Activated CD8-positive, alpha-beta T cell treated with anti-CD3 and anti-CD28 coated beads, Interleukin-2, amount 10 ng/mL, durations not matched to agents 7 days and 5 days (primary cell): ENCODE data around the gene TTC33. TPM values are rescaled to one million over a fixed set of nuclear protein-coding genes. Genes with fewer than 3 reads are reported as not detected.

Experiments
- ATAC-seq: fragments of 150-1000 bp; cut with Tn5 transposase; one replicate; pipeline ENCODE4 v1.10.0; 2021; ENCODE audit warnings: moderate library complexity
- CTCF ChIA-PET: fragments of 350-600 bp; sonication (Branson Sonifier 250); formaldehyde crosslinking; loops from one replicate; lab custom pipeline; 2021; ENCODE audit warnings: antibody characterized with exemption; lab: Charles Lee
- POLR2A ChIA-PET: fragments of 350-600 bp; sonication (Branson Sonifier 250); formaldehyde crosslinking; loops from one replicate; lab custom pipeline; 2021; ENCODE audit warnings: antibody characterized with exemption; lab: Charles Lee
- DNase-seq: peaks from one replicate; pipeline ENCODE4 v3.0.0-alpha.2; 2020
- H3K27ac Mint-ChIP-seq: one replicate; pipeline ENCODE4 v1.8.0; 2021; ENCODE audit warnings: mild to moderate bottlenecking, mixed read lengths
- H3K27me3 Mint-ChIP-seq: one replicate; pipeline ENCODE4 v1.8.0; 2021; ENCODE audit warnings: low read depth, mixed read lengths
- H3K36me3 Mint-ChIP-seq: one replicate; pipeline ENCODE4 v1.8.0; 2021; ENCODE audit warnings: low read depth, mixed read lengths
- H3K4me1 Mint-ChIP-seq: one replicate; pipeline ENCODE4 v1.8.0; 2021; ENCODE audit warnings: low read depth, mixed read lengths
- H3K4me3 Mint-ChIP-seq: one replicate; pipeline ENCODE4 v1.8.0; 2021; ENCODE audit warnings: mild to moderate bottlenecking, mixed read lengths
- H3K9me3 Mint-ChIP-seq: one replicate; pipeline ENCODE4 v1.8.0; 2022; ENCODE audit warnings: mixed read lengths; ENCODE audit not compliant: insufficient read depth
- total RNA-seq, 2 experiments: library from RNA; stranded (reverse); gene quantifications; one replicate each; pipeline ENCODE4 v1.2.3, GENCODE V29; 2021

The TTC33 gene
- total RNA-seq, 2 experiments from 2014 or later, result 13.4 to 14.0 TPM

DNA sequence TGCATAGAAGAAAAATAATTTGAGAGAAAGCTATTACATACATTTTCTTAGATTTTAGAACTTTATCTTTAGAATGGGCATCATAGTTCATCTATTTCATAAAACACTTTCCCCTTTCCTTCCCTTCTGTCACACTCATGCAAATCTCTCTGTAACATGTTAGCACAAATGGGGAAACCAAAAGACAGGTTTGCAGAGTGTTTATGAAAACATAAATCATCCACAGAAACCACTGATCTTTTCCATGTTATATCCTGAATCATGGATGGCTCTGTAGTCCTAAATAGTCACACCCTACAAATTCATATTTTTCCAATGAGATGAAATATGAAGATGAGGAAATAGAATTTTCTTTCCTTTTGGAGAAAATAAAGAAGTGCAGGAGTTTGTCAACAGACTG lies 198.9 kb downstream of the TTC33 start:
- no peak for ATAC-seq
- Mint-ChIP-seq H3K4me3 (no peak overlapping the region), H3K27ac (no peak overlapping the region), H3K4me1 (no peaks in the 10 kb centered on the region), H3K27me3 (no peaks in the 10 kb centered on the region), H3K36me3 (peaks cover 5% of the 10 kb centered on the region), H3K9me3 (no peaks in the 10 kb centered on the region)
- ChIA-PET CTCF (no interaction called here), POLR2A (no interaction called here)
- no peak for DNase-seq

DNA sequence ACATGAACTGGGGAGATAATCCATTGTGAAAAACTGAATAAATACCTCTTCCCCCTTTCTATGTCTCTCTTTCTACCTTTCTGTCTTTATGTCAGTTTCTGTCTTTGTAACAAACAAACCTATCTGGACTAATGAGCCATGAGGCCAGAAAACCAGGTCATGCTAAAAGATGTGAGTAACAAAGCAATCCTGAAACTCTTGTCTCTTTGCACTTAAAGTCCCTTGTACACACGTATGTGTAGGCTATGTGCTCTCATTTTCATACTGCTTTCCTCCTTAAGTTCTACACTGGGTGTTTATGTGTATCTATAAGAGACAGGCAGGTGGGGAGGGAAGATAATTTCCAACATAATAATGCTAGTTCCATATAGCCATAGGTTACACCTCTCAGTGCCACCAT lies 199.9 kb downstream of the TTC33 start:
- ATAC-seq (no peak), DNase-seq (no peak)
- Mint-ChIP-seq H3K9me3 (no peaks in the 10 kb centered on the region), H3K27me3 (no peaks in the 10 kb centered on the region), H3K36me3 (peaks cover 2% of the 10 kb centered on the region), H3K4me1 (no peaks in the 10 kb centered on the region), H3K4me3 (no peak overlapping the region), H3K27ac (no peak overlapping the region)
- ChIA-PET CTCF (interaction anchor here (0.7 kb wide), 2 partner anchors 93 to 1062 kb away, joined by 3 read pairs; no protein-coding TSS in a partner anchor), POLR2A (no interaction called here)

- Mint-ChIP-seq H3K27ac (no peak overlapping the region), H3K36me3 (no peaks in the 10 kb centered on the region), H3K4me1 (no peaks in the 10 kb centered on the region), H3K27me3 (no peaks in the 10 kb centered on the region), H3K9me3 (no peaks in the 10 kb centered on the region), H3K4me3 (no peak overlapping the region)
- ChIA-PET CTCF (interaction anchor here (0.6 kb wide), 1 partner anchor 24 kb away, joined by 3 read pairs; no protein-coding TSS in a partner anchor), POLR2A (interaction anchor here (0.5 kb wide), 1 partner anchor 267 kb away, joined by 3 read pairs; no protein-coding TSS in a partner anchor)
- no peak for DNase-seq
- no peak for ATAC-seq
Observed at GRCh38 chr5:40554813-40555212, 200.9 kb downstream of the TTC33 start.

DNA sequence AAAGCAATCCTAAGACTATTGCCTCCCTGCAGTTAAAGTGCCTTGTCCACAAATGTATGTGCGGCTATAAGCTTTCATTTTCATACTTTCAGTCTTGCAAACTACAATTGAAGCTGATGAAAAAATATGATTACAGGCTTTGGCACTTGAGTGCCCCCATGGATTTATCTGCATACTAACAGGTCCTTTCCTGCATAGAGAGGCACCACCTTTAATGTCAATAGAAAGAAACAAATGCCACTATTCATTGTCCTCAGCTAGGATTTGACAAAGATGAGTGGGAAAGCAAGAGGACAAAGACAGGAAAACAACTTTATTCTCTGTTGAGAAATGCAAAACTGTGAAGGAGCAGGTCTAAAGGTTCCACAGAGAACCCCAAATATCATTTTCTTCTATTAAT lies 201.7 kb downstream of the TTC33 start:
- ATAC-seq (no peak), DNase-seq (no peak)
- no peaks in the 10 kb centered on the region for H3K9me3 Mint-ChIP-seq
- ChIA-PET POLR2A (no interaction called here), CTCF (no interaction called here)
- H3K27ac Mint-ChIP-seq, result no peak overlapping the region
- no peaks in the 10 kb centered on the region for H3K36me3 Mint-ChIP-seq
- no peak overlapping the region for H3K4me3 Mint-ChIP-seq
- H3K4me1 Mint-ChIP-seq, result no peaks in the 10 kb centered on the region
- H3K27me3 Mint-ChIP-seq, result no peaks in the 10 kb centered on the region

DNA sequence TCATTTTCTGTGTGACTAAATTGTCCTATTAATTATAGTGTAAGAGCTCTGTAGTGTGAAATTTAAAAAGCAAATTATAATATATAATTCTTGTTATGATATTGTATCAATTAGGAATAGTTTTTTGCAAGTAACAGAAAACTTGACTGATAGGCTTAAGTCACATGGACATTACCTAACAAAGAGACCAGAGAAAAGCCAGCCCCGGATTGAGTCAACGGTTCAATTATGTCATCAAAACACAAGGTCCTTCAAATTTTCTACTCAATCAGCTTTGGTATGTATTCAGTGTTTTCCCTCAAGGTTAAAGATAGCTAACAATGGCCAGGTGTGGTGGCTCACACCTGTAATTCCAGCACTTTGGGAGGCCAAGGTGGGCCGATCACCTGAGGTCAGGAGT lies 202.8 kb downstream of the TTC33 start:
- Mint-ChIP-seq H3K27ac (no peak overlapping the region), H3K27me3 (no peaks in the 10 kb centered on the region), H3K4me3 (no peak overlapping the region), H3K36me3 (no peaks in the 10 kb centered on the region), H3K9me3 (no peaks in the 10 kb centered on the region), H3K4me1 (no peaks in the 10 kb centered on the region)
- ATAC-seq (no peak), DNase-seq (no peak)
- CTCF ChIA-PET, result no interaction called here
- POLR2A ChIA-PET, result no interaction called here

GRCh38 chr5:40551496-40552491 lies 204.0 kb downstream of the TTC33 start:
- no peak overlapping the region for H3K4me3 Mint-ChIP-seq
- POLR2A ChIA-PET, result no interaction called here
- H3K27me3 Mint-ChIP-seq, result no peaks in the 10 kb centered on the region
- no peaks in the 10 kb centered on the region for H3K9me3 Mint-ChIP-seq
- no peak for ATAC-seq
- H3K27ac Mint-ChIP-seq, result no peak overlapping the region
- no peak for DNase-seq
- CTCF ChIA-PET, result interaction anchor here (0.7 kb wide), 1 partner anchor 24 kb away, joined by 3 read pairs; no protein-coding TSS in a partner anchor
- H3K4me1 Mint-ChIP-seq, result no peaks in the 10 kb centered on the region
- no peaks in the 10 kb centered on the region for H3K36me3 Mint-ChIP-seq

- ChIA-PET CTCF (no interaction called here), POLR2A (no interaction called here)
- Mint-ChIP-seq H3K27me3 (no peaks in the 10 kb centered on the region), H3K27ac (no peak overlapping the region), H3K4me3 (no peak overlapping the region), H3K4me1 (no peaks in the 10 kb centered on the region), H3K36me3 (no peaks in the 10 kb centered on the region), H3K9me3 (no peaks in the 10 kb centered on the region)
- DNase-seq (no peak), ATAC-seq (no peak)
Observed at GRCh38 chr5:40550481-40550880, 205.3 kb downstream of the TTC33 start.

GRCh38 chr5:40549616-40550015 lies 206.1 kb downstream of the TTC33 start:
- Mint-ChIP-seq H3K36me3 (no peaks in the 10 kb centered on the region), H3K27ac (no peak overlapping the region), H3K9me3 (no peaks in the 10 kb centered on the region), H3K27me3 (no peaks in the 10 kb centered on the region), H3K4me3 (no peak overlapping the region), H3K4me1 (no peaks in the 10 kb centered on the region)
- DNase-seq, result no peak
- ChIA-PET POLR2A (interaction anchor here (1.0 kb wide), 1 partner anchor 258 kb away, joined by 4 read pairs; no protein-coding TSS in a partner anchor), CTCF (no interaction called here)
- no peak for ATAC-seq

- ATAC-seq (no peak), DNase-seq (no peak)
- no peaks in the 10 kb centered on the region for H3K9me3 Mint-ChIP-seq
- H3K27ac Mint-ChIP-seq, result no peak overlapping the region
- H3K36me3 Mint-ChIP-seq, result no peaks in the 10 kb centered on the region
- CTCF ChIA-PET, result no interaction called here
- H3K27me3 Mint-ChIP-seq, result no peaks in the 10 kb centered on the region
- no peak overlapping the region for H3K4me3 Mint-ChIP-seq
- POLR2A ChIA-PET, result interaction anchor here (0.6 kb wide), 1 partner anchor 25 kb away, joined by 3 read pairs; no protein-coding TSS in a partner anchor
- H3K4me1 Mint-ChIP-seq, result no peaks in the 10 kb centered on the region
Observed at GRCh38 chr5:40547994-40548575, 207.7 kb downstream of the TTC33 start.

- Mint-ChIP-seq H3K27ac (no peak overlapping the region), H3K27me3 (no peaks in the 10 kb centered on the region), H3K36me3 (no peaks in the 10 kb centered on the region), H3K4me3 (no peak overlapping the region), H3K9me3 (no peaks in the 10 kb centered on the region), H3K4me1 (no peaks in the 10 kb centered on the region)
- ChIA-PET CTCF (no interaction called here), POLR2A (no interaction called here)
- no peak for DNase-seq
- no peak for ATAC-seq
Observed at GRCh38 chr5:40547557-40547956, 208.2 kb downstream of the TTC33 start.

DNA sequence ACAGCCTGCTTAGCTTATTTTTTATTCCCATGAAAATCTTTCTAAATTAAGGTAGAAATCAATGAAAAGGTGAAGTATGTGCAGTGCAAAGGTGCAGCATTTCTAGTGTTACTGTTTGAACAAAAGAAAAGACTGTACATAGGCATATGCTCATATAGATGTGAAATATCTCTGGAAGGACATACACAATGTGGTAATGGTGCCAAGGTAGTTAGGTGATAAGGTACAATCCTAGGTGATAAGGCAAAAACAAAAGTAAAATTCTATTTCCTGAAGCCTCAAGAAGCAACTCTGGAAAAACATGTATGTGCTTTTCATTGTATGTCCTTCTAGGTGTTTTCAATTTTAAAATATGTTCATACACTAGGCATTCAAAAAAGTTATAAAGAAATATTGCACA lies 215.5 kb downstream of the TTC33 start:
- ChIA-PET POLR2A (no interaction called here), CTCF (no interaction called here)
- peaks cover 14% of the 10 kb centered on the region for H3K9me3 Mint-ChIP-seq
- no peak overlapping the region for H3K4me3 Mint-ChIP-seq
- DNase-seq, result no peak
- H3K27me3 Mint-ChIP-seq, result no peaks in the 10 kb centered on the region
- no peaks in the 10 kb centered on the region for H3K4me1 Mint-ChIP-seq
- H3K27ac Mint-ChIP-seq, result no peak overlapping the region
- no peak for ATAC-seq
- peaks cover 6% of the 10 kb centered on the region for H3K36me3 Mint-ChIP-seq

GRCh38 chr5:40524677-40525076 lies 231.1 kb downstream of the TTC33 start:
- POLR2A ChIA-PET, result no interaction called here

More at GRCh38 chr5:40524677-40525076, 231.1 kb downstream of the TTC33 start:
- H3K4me1 Mint-ChIP-seq, result peaks cover 8% of the 10 kb centered on the region
- H3K4me3 Mint-ChIP-seq, result no peak overlapping the region
- CTCF ChIA-PET, result no interaction called here
- ATAC-seq, result no peak
- H3K27me3 Mint-ChIP-seq, result no peaks in the 10 kb centered on the region
- H3K27ac Mint-ChIP-seq, result no peak overlapping the region
- no peak for DNase-seq
- peaks cover 4% of the 10 kb centered on the region for H3K9me3 Mint-ChIP-seq
- H3K36me3 Mint-ChIP-seq, result no peaks in the 10 kb centered on the region
